Measurements from ENCODE around the gene GRIA1.

GRIA1 gene

DNA sequence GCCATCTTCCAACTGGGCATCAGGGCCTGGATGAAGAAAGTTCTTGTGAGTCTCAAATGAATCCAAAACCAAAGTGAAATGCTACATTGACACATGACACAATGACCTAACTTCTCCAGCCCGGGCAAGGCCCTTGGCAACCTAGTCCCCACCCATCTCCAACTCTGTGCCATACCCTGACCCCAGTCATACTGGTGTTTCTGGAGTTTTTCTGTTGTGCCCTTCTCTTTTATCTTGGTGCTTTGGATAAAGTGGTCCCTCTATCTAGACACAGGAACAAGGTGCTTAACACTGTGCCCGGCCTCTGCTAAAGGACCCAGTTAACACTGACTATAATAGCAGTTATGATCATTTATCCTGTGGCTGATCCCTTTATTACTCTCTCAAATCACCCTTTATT, 149.8 kb downstream of the GRIA1 start:
- H4K8ac ChIP-seq (ENCODE audit: low read depth, low read length), result no peak overlapping the region
- no peak overlapping the region for H2AFZ ChIP-seq (ENCODE audit: insufficient read depth, low read length, poor library complexity)
- no peak for DNase-seq
- H3K4ac ChIP-seq (ENCODE audit: low read depth, low read length), result no peak overlapping the region
- no peaks in the 10 kb centered on the region for H3K79me2 ChIP-seq (ENCODE audit: control insufficient read depth, insufficient read depth, low read length, poor library complexity)
- no peak overlapping the region for H2AK5ac ChIP-seq (ENCODE audit: low read length)
- H2BK120ac ChIP-seq (ENCODE audit: insufficient read depth, low read length, poor library complexity), result no peak overlapping the region
- no peak overlapping the region for H2BK12ac ChIP-seq (ENCODE audit: low read length)
- no peak overlapping the region for H3K14ac ChIP-seq (ENCODE audit: low read length)
- WGBS (ENCODE audit: extremely low coverage, insufficient coverage, insufficient read length), result no CpG with 5 or more reads among the region's 2 CpGs
- H3K4me1 ChIP-seq (ENCODE audit: control insufficient read depth in 1 of 2, insufficient read depth in 2 of 2, low read length in 2 of 2), result no peaks in the 10 kb centered on the region
- H3K4me2 ChIP-seq (ENCODE audit: low read length), result no peak overlapping the region
- H3K9me3 ChIP-seq (ENCODE audit: insufficient read depth, low read depth, low read length), result no peaks in the 10 kb centered on the region
- no peaks in the 10 kb centered on the region for H3K36me3 ChIP-seq (ENCODE audit: control insufficient read depth in 1 of 2, insufficient read depth in 2 of 2, low read length in 2 of 2)
- no peak overlapping the region for H3K9ac ChIP-seq (ENCODE audit: low read length)
- H3K27me3 ChIP-seq (ENCODE audit: insufficient read depth, low read length), result no peaks in the 10 kb centered on the region
- no peak overlapping the region for H4K12ac ChIP-seq (ENCODE audit: low read depth, low read length)
- no peaks in the 10 kb centered on the region for H3K79me1 ChIP-seq (ENCODE audit: low read length)
- H4K91ac ChIP-seq (ENCODE audit: low read depth, low read length), result no peak overlapping the region
- no peak overlapping the region for H3K18ac ChIP-seq (ENCODE audit: low read length)
- no peak overlapping the region for H3K4me3 ChIP-seq (ENCODE audit: low read depth, low read length)
- no peak overlapping the region for H3K23ac ChIP-seq (ENCODE audit: low read length)
- no peak overlapping the region for H2BK5ac ChIP-seq (ENCODE audit: low read depth, low read length, poor library complexity)
- H3K27ac ChIP-seq (ENCODE audit: low read depth, low read length), result no peak overlapping the region

DNA sequence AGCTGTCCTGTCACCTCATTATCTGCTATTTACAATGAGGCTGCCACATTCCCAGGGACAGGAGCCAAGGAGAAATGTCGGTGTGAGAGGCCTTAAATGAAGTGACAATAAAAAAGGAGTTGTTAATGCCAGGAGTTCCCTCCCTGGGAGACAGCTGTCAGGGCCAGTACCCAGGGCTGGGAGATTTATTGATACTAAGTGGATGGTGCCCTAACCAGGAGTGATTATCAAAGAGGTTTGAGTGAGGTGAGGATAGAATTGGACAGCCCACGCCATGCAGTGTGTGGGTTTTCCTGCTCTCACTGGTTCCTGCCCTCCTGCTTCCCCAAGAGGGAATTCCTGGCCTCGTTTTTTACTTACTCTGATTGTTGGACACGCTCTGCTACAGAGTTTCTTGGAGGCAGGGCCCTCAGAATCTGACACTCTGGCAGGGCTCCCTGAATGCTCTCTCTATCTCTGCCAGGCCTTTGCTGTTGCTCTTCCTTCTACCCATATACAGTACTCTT, 150.8 kb downstream of the GRIA1 start:
- H2AFZ ChIP-seq (ENCODE audit: insufficient read depth, low read length, poor library complexity), result no peak overlapping the region
- no peak overlapping the region for H3K14ac ChIP-seq (ENCODE audit: low read length)
- no peak overlapping the region for H3K4ac ChIP-seq (ENCODE audit: low read depth, low read length)
- H3K23ac ChIP-seq (ENCODE audit: low read length), result no peak overlapping the region
- no peaks in the 10 kb centered on the region for H3K79me2 ChIP-seq (ENCODE audit: control insufficient read depth, insufficient read depth, low read length, poor library complexity)
- no peak overlapping the region for H3K4me2 ChIP-seq (ENCODE audit: low read length)
- WGBS (ENCODE audit: extremely low coverage, insufficient coverage, insufficient read length), result no CpG with 5 or more reads among the region's 4 CpGs
- H3K9ac ChIP-seq (ENCODE audit: low read length), result no peak overlapping the region
- H3K27ac ChIP-seq (ENCODE audit: low read depth, low read length), result no peak overlapping the region
- DNase-seq, result no peak
- H4K8ac ChIP-seq (ENCODE audit: low read depth, low read length), result no peak overlapping the region
- H3K27me3 ChIP-seq (ENCODE audit: insufficient read depth, low read length), result no peaks in the 10 kb centered on the region
- H3K4me1 ChIP-seq (ENCODE audit: control insufficient read depth in 1 of 2, insufficient read depth in 2 of 2, low read length in 2 of 2), result no peaks in the 10 kb centered on the region
- H3K18ac ChIP-seq (ENCODE audit: low read length), result no peak overlapping the region
- no peaks in the 10 kb centered on the region for H3K36me3 ChIP-seq (ENCODE audit: control insufficient read depth in 1 of 2, insufficient read depth in 2 of 2, low read length in 2 of 2)
- H2AK5ac ChIP-seq (ENCODE audit: low read length), result no peak overlapping the region
- H2BK12ac ChIP-seq (ENCODE audit: low read length), result no peak overlapping the region
- no peak overlapping the region for H4K12ac ChIP-seq (ENCODE audit: low read depth, low read length)
- H4K91ac ChIP-seq (ENCODE audit: low read depth, low read length), result no peak overlapping the region
- H2BK120ac ChIP-seq (ENCODE audit: insufficient read depth, low read length, poor library complexity), result no peak overlapping the region
- no peaks in the 10 kb centered on the region for H3K9me3 ChIP-seq (ENCODE audit: insufficient read depth, low read depth, low read length)
- no peak overlapping the region for H3K4me3 ChIP-seq (ENCODE audit: low read depth, low read length)
- H3K79me1 ChIP-seq (ENCODE audit: low read length), result no peaks in the 10 kb centered on the region
- H2BK5ac ChIP-seq (ENCODE audit: low read depth, low read length, poor library complexity), result no peak overlapping the region

DNA sequence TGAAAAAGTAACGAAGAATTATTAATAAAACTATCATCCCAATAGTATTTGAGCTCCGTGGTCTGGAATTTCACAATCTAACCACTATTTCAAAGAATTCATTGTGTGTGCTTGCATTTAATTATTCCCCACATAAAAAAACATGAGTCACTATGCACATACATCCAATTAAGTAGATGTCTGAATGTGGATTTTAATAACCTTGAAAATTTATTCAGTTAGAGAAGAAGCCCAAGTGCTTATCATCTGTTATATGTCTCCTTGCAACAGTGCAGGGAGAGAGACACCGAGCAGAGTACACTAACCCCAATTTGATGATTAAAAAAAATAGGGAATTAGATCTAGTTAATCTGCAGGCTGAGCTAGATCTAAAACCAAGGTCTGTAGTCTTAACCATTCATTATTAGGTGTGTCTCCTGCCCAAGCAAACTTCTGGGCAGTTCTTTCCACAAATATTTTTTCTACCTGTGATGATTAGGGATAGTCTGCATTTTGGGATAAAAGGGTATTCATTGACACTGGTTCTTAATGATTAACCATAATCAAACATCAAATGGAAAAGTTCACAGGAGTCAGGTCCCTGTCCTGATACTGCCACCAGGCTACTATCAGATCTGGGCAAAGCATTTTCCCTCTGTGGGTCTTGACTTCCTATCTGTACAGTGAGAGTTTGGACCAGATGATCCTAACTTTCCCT, 164.2 kb downstream of the GRIA1 start:
- Histone ChIP-seq H2BK5ac (ENCODE audit: low read depth, low read length, poor library complexity) (no peak overlapping the region), H3K79me2 (ENCODE audit: control insufficient read depth, insufficient read depth, low read length, poor library complexity) (no peaks in the 10 kb centered on the region), H3K18ac (ENCODE audit: low read length) (no peak overlapping the region), H3K23ac (ENCODE audit: low read length) (no peak overlapping the region), H3K9me3 (ENCODE audit: insufficient read depth, low read depth, low read length) (no peaks in the 10 kb centered on the region), H3K4me3 (ENCODE audit: low read depth, low read length) (no peak overlapping the region), H3K14ac (ENCODE audit: low read length) (no peak overlapping the region), H4K91ac (ENCODE audit: low read depth, low read length) (no peak overlapping the region), H3K27ac (ENCODE audit: low read depth, low read length) (no peak overlapping the region), H3K4me2 (ENCODE audit: low read length) (no peak overlapping the region), H3K27me3 (ENCODE audit: insufficient read depth, low read length) (no peaks in the 10 kb centered on the region), H3K4me1 (ENCODE audit: control insufficient read depth in 1 of 2, insufficient read depth in 2 of 2, low read length in 2 of 2) (peaks cover 0 to 4% of the 10 kb centered on the region in 2 experiments), H3K79me1 (ENCODE audit: low read length) (no peaks in the 10 kb centered on the region), H2BK12ac (ENCODE audit: low read length) (no peak overlapping the region), H4K12ac (ENCODE audit: low read depth, low read length) (no peak overlapping the region), H3K4ac (ENCODE audit: low read depth, low read length) (no peak overlapping the region), H4K8ac (ENCODE audit: low read depth, low read length) (no peak overlapping the region), H2BK120ac (ENCODE audit: insufficient read depth, low read length, poor library complexity) (no peak overlapping the region), H3K36me3 (ENCODE audit: control insufficient read depth in 1 of 2, insufficient read depth in 2 of 2, low read length in 2 of 2) (no peaks in the 10 kb centered on the region), H2AFZ (ENCODE audit: insufficient read depth, low read length, poor library complexity) (no peak overlapping the region), H3K9ac (ENCODE audit: low read length) (no peak overlapping the region), H2AK5ac (ENCODE audit: low read length) (no peak overlapping the region)
- no peak for DNase-seq
- WGBS (ENCODE audit: extremely low coverage, insufficient coverage, insufficient read length), result no CpG with 5 or more reads among the region's 3 CpGs

DNA sequence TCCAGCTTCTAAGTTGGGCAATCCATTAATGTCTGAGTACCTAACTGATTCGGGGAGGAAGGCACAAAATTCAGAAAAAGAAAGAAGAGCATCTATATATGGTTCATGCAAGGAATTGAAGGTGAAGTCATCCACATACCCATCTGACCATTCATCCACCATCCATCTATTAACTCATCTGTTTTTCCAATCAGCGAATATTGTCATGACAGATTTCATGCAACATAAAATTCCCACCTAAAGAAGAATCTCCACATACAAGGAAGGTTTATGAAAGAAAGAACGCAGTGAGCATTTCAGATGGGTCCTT, 164.7 kb downstream of the GRIA1 start:
- Histone ChIP-seq H3K23ac (ENCODE audit: low read length) (no peak overlapping the region), H3K4me1 (ENCODE audit: control insufficient read depth in 1 of 2, insufficient read depth in 2 of 2, low read length in 2 of 2) (peaks cover 0 to 4% of the 10 kb centered on the region in 2 experiments), H2BK12ac (ENCODE audit: low read length) (no peak overlapping the region), H2BK120ac (ENCODE audit: insufficient read depth, low read length, poor library complexity) (no peak overlapping the region), H3K4ac (ENCODE audit: low read depth, low read length) (no peak overlapping the region), H2AK5ac (ENCODE audit: low read length) (no peak overlapping the region), H3K14ac (ENCODE audit: low read length) (no peak overlapping the region), H4K12ac (ENCODE audit: low read depth, low read length) (no peak overlapping the region), H3K4me3 (ENCODE audit: low read depth, low read length) (no peak overlapping the region), H3K36me3 (ENCODE audit: control insufficient read depth in 1 of 2, insufficient read depth in 2 of 2, low read length in 2 of 2) (no peaks in the 10 kb centered on the region), H4K8ac (ENCODE audit: low read depth, low read length) (no peak overlapping the region), H4K91ac (ENCODE audit: low read depth, low read length) (no peak overlapping the region), H3K4me2 (ENCODE audit: low read length) (no peak overlapping the region), H3K18ac (ENCODE audit: low read length) (no peak overlapping the region), H3K79me1 (ENCODE audit: low read length) (no peaks in the 10 kb centered on the region), H3K9ac (ENCODE audit: low read length) (no peak overlapping the region), H3K9me3 (ENCODE audit: insufficient read depth, low read depth, low read length) (no peaks in the 10 kb centered on the region), H2BK5ac (ENCODE audit: low read depth, low read length, poor library complexity) (no peak overlapping the region), H3K79me2 (ENCODE audit: control insufficient read depth, insufficient read depth, low read length, poor library complexity) (no peaks in the 10 kb centered on the region), H3K27me3 (ENCODE audit: insufficient read depth, low read length) (no peaks in the 10 kb centered on the region), H2AFZ (ENCODE audit: insufficient read depth, low read length, poor library complexity) (no peak overlapping the region), H3K27ac (ENCODE audit: low read depth, low read length) (no peak overlapping the region)
- DNase-seq, result no peak
- WGBS (ENCODE audit: extremely low coverage, insufficient coverage, insufficient read length), result no CpG with 5 or more reads among the region's 3 CpGs
